Activated effector memory CD4-positive, alpha-beta T cell treated with anti-CD3 and anti-CD28 coated beads, Interleukin-2, amount 50 U/mL, for 16 hours (primary cell): Measurements from ENCODE around the gene THSD7B.

Experiments used
- DNase-seq: peaks from one replicate; pipeline ENCODE4 v3.0.0-alpha.2; 2020

The THSD7B gene

DNA sequence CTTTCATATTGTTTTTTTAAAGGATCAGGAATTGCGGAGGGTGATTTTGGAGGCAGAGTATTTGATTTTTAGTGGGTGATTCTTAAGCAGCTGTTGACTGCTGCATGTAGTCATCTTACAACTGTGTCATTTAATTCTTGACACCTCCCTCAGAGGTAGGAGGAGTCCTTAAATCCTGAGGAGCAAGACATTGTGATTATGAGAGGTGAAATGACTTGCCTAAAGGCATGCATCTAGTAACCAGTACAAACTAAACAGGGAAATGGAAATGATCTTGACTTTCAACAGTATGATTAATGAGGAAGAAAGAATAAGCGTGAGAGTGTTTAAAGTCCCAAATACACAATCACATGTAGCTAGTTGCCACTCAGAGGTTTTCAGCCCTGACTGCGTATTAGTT, 440.7 kb downstream of the THSD7B start:
- no peak for DNase-seq

DNA sequence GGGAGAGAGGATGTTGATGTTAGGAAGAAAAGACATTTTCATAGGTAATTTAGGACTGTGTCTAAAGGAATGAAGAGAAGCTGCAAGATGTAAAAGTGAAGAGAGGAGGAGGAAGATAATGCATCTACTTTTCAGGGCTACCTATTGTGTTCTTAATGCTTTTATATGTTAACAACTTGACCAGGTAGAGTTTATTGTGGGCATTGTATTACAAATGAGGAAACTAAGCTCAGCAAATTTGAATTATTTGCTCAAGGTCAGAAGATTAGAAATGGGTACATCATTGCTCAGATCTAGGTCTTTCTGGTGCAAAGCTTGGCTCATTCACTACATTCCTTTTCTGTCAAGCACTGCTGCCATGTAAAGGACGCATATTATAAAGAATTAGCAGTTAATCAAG, 441.7 kb downstream of the THSD7B start:
- DNase-seq = no peak

DNA sequence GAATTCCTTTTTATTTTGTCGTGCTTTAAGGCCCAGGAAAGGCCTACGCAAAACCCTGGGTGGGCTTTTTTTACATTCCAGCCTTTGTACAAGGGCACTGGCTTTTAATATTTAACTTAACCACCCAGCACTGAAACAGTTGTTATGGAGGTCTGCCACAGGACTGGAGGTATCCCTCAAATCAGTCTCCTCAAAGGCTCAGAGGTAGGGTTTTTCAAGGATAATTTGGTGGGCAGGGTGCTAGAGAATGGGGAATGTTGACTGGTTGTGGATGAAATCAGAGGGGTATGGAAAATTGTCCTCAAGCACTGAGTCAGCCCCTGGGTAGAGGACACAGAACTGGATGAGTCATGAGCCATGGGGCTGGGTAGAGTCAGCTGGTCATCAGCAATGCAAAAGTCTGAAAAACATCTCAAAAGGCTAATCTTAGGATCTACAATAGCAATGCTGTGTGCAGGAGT, 443.1 kb downstream of the THSD7B start:
- DNase-seq = no peak

GRCh38 chr2:137210039-137210438, 444.7 kb downstream of the THSD7B start:
- DNase-seq = no peak

- no peak for DNase-seq
Measured at GRCh38 chr2:137211761-137212160, 446.4 kb downstream of the THSD7B start.

DNA sequence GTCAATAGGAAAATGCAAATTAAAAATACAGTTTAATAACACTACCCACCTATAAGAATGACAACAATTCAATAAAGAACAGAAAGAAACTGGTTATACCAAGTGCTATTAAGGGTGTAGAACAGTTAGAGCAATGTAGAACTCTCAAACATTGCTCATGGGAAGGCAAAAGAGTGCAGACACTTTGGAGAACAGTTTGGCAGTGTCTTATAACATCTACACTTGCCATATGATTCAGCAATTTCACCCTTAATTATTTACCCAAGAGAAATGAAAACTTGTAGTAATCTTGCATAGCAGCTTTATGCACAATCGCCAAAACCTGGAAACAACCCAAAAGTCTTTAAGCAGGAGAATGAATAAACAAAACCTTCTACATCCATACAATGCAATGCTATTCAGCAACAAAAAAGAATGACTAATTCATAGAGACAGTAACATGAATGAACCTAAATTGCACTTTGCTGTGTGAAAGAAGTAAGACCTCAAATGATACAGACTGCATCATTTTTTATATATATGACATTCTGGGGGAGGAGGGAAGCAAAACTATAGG, 455.2 kb downstream of the THSD7B start:
- no peak for DNase-seq

- DNase-seq = no peak
Measured at GRCh38 chr2:137221797-137222492, 456.6 kb downstream of the THSD7B start.

GRCh38 chr2:137223722-137224121, 458.4 kb downstream of the THSD7B start:
- no peak for DNase-seq

GRCh38 chr2:137228566-137228965, 463.2 kb downstream of the THSD7B start:
- no peak for DNase-seq

- no peak for DNase-seq
Measured at GRCh38 chr2:137229834-137230233, 464.5 kb downstream of the THSD7B start.

DNA sequence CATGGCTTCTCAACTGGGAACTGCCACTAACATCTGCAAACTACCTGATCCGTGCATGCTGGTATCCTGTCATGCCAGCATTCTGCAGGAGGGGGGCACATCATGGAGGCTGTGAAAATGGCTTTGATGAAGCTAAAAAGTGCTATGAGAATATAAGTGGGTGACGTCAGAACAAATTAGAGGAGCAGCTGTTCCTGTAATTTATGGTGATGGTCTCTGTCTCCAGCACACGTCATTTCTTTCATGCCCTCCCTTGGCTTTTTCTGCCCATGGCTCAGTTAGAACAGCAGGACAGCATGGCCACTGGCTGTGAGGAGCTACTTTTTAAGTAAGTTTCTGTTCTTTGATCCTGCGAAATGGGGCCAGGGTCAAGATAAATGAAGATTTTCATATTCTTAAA, 466.3 kb downstream of the THSD7B start:
- no peak for DNase-seq

DNA sequence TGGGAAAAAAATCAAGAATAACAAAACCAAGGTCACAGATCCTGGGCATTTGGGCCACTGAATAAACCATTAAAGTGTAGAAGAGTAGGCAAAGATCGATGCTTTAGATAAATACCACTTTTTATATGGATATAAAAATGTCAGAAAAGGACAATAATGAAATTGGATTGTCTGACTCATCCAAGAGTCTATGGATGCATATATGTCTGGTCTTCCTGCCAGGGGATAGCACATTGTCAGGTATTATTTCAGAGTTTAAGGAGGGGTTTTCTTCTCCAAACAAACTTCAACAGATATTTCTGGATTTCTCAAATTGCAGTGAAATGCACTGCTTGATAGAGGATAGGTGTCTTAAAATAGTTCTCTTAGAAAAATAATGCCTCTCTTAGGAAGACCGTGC, 466.7 kb downstream of the THSD7B start:
- DNase-seq = no peak

GRCh38 chr2:137233091-137233490, 467.7 kb downstream of the THSD7B start:
- DNase-seq = no peak

DNA sequence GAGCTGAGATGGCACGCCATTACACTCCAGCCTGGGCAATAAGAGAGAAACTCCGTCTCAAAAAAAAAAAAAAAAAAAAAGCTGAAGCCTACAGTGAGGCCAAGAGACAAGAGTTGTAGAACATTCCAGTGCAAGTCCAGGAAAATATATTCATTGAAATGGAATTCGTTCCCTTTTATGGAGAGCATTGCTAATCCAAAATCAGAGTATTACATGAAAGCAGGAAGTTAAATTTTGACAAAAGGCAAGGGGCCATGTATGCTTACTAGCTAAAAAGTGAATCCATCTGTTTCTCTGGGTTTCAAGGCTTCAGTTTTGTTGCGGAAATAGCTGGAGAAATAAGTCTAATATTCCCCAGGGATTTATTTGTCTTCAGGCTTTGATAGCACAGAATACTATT, 471.7 kb downstream of the THSD7B start:
- no peak for DNase-seq

DNA sequence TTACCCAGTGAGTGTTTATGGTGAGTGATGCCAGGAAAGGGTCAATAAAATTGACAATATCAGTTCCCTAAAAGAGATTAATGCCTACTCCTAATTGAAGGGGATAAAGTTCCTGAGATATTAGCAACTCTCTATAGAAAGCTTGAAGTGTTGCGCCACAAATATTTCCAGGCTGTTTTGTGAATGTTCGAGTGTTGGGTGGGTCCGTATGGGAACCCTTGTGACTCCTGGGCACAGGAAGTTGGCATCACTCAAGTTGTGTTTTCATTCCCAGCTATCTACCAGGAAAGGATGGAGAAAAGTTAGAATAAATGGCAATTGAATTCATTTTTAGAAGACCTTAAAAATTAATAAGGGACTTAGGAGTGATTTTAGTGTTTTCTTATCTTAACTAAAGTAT, 472.7 kb downstream of the THSD7B start:
- DNase-seq = no peak

DNA sequence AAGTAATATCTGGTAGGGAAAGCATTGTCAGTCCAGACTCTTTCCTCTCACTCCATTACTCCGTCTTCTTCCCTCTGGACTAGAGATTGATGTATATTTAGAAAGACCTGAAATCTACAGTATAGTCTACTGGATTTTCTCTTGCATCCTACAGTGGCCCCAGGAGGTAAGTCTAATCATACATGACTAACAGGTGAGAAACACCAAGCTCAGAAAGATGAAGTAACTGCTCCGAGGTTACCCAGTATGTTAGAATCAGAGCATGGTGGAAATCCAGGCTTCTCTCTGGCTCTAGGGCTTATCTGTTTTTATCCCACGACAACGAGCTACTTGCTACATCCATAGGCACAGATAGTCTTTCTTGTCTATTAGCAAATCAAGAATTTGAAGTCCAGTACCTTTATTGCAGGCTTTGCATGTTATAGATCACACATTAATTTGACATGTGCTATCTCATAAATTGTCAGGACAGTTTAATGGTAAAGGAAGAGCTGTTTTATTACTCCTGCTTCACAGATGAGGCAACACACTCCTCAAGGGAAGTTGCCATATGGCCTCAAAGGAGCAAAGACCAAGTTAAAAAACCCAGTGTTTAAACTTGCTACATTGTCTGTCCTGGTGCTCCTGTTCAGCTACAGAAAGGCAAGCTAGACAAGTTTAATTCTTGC, 484.3 kb downstream of the THSD7B start:
- DNase-seq = no peak

DNA sequence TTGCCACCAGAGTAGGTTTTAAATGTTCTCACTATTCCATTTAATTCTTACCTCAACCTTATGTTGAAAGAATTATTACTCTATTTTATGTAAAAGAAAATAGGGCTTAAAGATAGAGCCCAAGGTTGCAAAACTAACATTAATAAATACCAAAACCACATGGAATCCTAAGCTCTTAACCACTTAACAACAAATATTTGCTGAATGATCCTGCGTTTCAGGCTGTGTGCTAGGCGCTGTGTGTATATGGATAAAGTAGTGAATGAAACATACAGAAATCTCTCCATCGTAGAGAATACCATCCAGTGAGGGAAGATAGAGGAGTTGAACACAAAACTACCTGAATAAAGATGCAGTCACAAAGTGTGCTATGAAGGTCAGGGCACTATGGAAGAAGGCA, 485.1 kb downstream of the THSD7B start:
- no peak for DNase-seq

GRCh38 chr2:137251045-137251444, 485.7 kb downstream of the THSD7B start:
- no peak for DNase-seq

DNA sequence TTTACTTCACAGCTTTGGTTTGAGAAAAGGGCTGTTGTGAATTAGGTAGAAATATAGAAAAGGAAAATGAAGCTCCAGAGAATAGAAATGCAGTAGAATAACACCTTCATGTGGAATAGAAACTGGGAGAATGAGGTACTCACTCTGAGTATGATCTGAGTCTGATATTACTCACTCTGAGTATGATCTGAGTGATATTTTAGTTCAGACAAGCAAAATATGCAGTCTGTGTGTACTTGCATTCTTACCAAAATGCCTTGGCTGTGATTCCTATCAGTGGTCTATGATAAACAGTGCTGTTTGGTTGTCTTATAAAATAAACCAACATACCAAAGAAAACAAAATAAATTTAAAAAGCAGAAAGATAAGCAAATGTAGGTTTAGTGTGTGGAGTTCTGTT, 487.6 kb downstream of the THSD7B start:
- no peak for DNase-seq

DNA sequence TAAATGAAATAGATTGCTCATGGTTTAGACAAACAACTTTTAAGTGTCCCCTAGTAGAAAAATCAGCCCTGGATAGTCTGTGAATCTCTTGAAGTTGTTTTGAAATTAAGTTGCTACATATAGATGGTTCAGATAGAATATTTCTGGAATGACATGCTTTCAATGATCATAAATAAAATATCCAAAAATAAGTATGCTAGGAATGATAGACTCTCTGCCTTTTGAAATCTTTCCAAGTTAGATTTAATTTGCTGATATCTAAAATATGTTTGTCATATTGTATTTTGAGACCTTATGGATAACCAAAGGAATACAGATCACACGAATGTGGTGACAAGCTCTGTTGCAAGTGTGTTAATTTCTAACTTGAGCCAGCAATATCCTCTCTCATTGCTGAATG, 488.7 kb downstream of the THSD7B start:
- no peak for DNase-seq

GRCh38 chr2:137255345-137255744, 490.0 kb downstream of the THSD7B start:
- no peak for DNase-seq

DNA sequence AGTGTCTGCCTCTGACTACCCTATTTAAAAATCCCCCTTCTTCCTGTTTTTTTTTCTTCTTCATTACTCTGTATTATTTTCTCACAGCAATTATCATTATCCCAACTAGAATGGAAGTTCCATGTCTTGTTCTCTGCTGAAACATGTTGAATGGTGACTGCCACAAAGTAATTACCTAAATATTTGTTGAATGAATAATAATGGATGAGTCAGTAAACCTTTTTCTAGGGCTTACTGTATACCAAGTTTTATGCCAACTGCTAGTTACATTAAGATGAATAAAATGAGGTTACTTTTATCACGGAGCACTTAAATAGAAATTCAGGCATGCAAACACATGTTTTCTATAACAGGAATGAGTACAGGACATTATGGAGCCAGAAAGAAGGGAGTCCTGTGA, 490.6 kb downstream of the THSD7B start:
- no peak for DNase-seq

- no peak for DNase-seq
Measured at GRCh38 chr2:137261881-137262585, 496.7 kb downstream of the THSD7B start.

- no peak for DNase-seq
Measured at GRCh38 chr2:137262594-137262993, 497.2 kb downstream of the THSD7B start.
